NT2/D1 (cell line): ENCODE data around the gene RAPH1.

Source experiments
- YY1 ChIP-seq: IDR thresholded peaks from 2 replicates; pipeline ENCODE4 v1.6.1; 2011; ENCODE audit not compliant: insufficient read length, insufficient read depth
- ZNF274 ChIP-seq: IDR thresholded peaks from 2 replicates; pipeline ENCODE4 v1.6.1; 2011; ENCODE audit warnings: mild to moderate bottlenecking, low read depth, low read length

DNA sequence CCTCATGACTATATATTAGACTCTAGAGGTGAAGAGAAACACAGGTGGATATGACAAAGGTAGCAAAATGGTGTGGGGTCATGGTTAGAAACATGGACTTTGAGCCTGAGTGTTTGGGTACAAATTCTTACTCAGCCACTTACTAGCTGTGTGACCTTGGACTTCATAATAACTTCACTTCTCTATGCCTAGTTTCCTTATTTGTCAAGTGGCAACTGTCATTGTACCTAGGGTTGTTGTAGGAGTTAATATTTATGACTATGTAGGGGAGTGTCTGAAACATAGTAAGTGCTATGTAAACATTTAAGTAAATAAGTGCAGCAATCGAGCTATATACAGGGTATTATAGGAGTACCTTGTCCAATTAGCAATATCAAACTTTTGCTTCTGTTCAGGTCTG lies 49.7 kb upstream of the RAPH1 start:
- TF ChIP-seq YY1 (no peak), ZNF274 (no peak)
